OCI-LY1 (cell line): Measurements from ENCODE around the gene ATL1.

Experiments used
- CTCF ChIP-seq: fragments of 200-600 bp; sonication (generic), shearing (Covaris generic); IDR thresholded peaks from 2 replicates; pipeline ENCODE4 v1.5.1; 2017; ENCODE audit warnings: mild to moderate bottlenecking, antibody characterized with exemption, low read length, moderate library complexity, mixed read lengths
- EZH2 ChIP-seq: fragments of 200-600 bp; sonication (generic), shearing (Covaris generic); IDR thresholded peaks from 2 replicates; pipeline ENCODE4 v1.8.0; 2017; ENCODE audit warnings: borderline replicate concordance, mixed run types, mild to moderate bottlenecking, antibody characterized with exemption, low read length, moderate library complexity, mixed read lengths

- TF ChIP-seq CTCF (no peak), EZH2 (no peak)
These were observed 18.8 kb upstream of the ATL1 start for GRCh38 chr14:50541159-50541567.
